HG03439 (cell line): ENCODE data around the gene USP35.
"Not testable (repeated sequence)": the region's sequence is repeated elsewhere in the genome, so short reads cannot be mapped to it uniquely, and the experiment has no call there.

ENCODE experiments used
- ATAC-seq: cut with Tn5 transposase; IDR thresholded peaks from one replicate; pipeline ENCODE4 v1.9.1; 2021; ENCODE audit warnings: mild to moderate bottlenecking, moderate library complexity; ENCODE audit not compliant: unreplicated experiment

The USP35 gene

DNA sequence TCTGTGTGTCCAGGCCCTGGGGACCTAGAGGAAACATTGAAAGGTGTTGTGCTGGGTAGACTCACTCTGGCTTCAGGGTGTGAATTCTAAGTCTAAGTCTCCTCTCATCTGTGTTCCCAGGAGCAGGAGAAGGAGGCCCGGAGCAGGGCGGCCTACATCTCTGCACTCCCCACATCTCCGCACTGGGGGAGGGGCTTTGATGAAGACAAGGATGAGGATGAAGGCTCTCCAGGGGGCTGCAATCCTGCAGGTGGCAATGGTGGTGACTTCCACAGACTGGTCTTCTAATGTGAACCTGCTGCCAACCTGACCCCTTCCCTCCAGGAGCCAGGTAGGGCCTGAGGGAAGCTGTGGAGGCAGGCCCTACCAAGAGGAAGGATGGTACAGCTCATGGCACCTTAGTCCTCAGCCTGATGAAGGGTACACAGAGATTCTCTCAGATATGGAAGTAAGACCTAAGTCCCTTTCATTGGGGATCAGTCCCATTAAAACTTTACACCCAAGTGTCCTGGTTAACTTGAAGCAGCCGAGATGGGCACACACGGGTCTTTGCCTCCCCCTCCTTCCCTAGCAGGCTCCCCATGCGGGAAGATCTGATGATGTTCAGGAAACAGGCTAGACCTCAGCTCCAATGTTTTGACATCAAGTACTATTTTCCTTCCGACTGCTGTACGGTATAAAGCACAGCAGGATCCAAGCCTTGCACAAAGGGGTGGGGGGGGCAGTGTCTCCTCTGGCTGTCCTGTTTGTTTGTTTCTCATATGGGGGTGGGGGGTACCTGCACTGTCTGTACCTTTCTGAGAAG lies 25.0 kb downstream of the USP35 start:
- ATAC-seq: no peak

GRCh38 chr11:78214331-78215194 lies 25.8 kb downstream of the USP35 start:
- no peak for ATAC-seq

DNA sequence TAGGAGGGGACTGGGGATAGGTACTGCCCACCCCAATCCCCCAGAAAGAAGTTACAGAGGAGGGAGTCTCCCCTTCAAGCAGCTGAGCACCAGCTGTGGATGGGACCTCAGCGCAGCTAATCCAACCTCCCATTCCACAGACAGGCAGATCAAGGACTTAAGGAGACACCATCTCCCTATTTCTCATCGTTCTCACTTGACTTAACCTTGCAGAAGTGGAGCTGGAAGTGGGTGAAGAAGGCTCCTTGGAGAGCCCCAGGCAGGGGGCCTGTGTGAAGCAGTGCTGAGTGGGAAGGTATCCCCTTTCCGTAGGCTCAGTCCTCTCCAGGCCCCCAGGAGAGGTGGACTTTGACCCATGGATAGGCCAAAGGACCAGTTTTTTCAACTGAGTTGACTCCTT lies 27.3 kb downstream of the USP35 start:
- no peak for ATAC-seq

DNA sequence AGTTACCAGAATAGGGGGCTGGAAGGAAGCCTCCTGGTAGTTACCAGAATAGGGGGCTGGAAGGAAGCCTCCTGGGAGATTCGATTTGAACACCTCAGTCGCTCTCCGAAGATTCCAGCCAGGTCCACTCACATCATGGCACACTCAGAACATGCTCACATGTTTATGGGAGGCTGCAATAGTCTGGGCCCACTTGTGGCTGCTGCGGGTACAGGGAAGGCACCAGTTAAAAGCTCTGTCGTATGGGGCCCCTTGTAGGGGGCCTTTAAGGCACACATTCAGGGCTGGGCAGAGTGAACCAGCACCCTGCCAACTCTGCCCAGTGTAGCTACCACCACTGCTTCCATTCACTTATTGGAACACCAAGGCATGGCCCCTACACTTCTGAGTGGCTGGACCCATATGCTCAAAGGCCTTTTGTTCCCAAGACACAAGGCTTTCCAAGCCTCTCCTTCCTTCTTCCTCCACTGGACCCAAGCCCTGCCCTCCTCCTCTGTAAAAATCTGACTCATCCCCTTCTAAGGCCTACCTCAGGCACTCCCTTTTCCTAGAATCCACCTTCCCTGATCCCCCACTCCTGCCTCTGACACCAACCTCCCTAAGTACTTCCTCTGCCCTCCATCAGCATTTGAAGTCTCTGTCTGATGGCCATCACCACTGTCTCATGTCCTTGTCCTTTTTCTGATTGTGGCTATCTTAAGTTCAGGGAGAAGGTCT lies 28.0 kb downstream of the USP35 start:
- no peak for ATAC-seq

- no peak for ATAC-seq
Observed at GRCh38 chr11:78217650-78218541, 29.2 kb downstream of the USP35 start.

- ATAC-seq: no peak
Observed at GRCh38 chr11:78218707-78219492, 30.2 kb downstream of the USP35 start.

- no peak for ATAC-seq
Observed at GRCh38 chr11:78219493-78220217, 30.9 kb downstream of the USP35 start.

DNA sequence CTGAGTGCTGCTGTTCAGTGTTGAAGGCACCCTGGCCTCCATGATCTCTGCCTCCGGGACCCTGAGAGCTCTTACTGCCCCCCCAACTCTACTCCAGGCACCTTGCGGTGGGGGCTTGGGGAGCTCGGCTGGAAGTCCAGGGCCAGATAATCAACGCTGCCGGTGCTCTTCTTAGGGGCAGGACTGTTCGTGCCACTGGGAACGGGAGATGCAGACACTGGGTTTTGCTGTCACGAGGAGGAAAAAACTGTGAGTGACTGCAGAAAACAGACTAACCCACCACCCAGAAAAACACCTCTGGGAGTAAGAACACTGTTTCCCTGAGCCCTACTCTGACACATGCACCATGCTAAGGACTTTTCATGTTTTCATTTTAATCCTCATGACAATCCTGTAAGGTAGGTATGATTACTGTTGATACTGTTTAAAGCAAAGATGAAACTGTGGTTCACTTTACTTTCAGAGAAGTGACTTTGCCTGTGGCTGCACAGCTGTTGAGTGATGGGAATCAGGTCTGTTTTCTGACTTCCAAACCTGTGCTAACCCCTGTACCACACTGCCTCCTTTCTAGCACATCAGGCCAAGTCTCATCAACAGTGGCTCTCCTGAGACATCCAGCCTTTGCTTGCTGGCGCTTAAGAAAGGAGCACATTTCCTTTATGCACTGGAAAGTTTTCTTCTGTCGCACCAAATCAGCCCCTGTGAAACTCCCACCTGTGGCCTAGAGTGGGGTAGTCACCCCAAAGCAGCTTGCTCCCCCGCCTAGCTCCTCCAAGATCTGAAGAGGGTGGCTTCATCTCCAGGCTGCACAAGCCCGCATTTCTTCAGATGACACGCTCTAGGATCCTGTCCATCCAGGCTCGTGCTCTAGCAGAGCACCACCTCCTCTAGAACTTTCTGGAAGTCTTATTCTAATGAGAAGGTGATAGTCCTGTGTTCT lies 31.8 kb downstream of the USP35 start:
- no peak for ATAC-seq

DNA sequence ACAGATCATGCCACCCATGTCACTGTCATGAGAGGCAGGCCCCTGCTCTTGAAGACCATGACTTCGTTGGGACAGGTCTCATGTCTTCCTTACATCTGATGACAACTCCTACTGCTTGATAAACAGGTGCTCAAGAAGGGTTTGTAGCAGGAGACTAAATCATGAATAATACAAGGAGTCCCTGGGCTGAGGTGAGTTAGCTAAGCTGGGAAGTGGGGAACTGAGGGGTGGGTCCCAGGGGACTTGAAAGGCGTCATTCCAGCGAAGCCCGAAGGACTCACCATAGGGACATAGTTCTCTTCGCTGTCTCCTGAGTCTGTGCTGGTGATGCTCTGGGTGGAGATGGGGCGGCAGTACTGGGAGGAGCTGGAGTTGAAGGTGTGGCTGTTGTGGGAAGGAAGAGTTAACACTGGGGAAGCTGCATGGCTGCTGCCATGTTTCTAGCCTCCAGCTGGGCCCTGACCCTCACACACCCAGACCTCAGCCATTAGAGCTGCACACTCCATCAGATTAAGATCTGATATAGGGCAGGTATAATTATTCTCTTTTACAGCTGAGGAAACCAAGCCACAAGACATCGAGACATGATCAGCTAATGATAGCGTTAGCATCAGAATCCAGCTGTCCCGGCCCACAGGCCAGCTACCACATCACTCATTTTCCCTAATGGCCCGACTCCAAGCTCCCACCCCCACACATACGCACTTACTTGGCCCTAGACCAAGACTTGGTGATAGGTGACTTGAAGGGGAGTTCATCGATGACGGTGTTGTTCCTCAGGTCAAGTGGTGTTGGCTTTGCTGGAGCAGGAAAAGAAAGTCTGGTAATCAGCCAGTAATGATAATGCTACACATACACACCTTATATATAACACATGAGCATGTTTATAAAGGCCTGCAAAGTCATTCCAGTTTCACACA lies 32.9 kb downstream of the USP35 start:
- no peak for ATAC-seq

DNA sequence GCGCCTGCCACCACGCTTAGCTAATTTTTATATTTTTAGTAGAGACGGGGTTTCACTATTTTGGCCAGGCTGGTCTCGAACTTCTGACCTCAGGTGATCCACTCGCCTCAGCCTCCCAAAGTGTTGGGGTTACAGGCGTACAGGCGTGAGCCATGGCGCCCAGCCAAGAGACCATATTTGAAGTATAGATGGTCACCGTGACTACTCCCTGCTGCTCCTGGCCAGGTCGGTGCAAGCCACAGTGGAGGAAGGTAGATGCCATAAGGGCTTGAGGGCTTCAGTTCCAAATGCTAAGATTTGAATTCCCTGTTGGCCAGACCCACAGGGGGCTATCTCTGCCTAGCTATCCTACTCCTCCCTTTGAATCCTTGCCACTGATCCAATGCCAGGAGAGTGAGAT lies 34.0 kb downstream of the USP35 start:
- ATAC-seq: not testable (repeated sequence)

- peak; percentile 52 for ATAC-seq
Observed at GRCh38 chr11:78223320-78223954, 34.7 kb downstream of the USP35 start.

DNA sequence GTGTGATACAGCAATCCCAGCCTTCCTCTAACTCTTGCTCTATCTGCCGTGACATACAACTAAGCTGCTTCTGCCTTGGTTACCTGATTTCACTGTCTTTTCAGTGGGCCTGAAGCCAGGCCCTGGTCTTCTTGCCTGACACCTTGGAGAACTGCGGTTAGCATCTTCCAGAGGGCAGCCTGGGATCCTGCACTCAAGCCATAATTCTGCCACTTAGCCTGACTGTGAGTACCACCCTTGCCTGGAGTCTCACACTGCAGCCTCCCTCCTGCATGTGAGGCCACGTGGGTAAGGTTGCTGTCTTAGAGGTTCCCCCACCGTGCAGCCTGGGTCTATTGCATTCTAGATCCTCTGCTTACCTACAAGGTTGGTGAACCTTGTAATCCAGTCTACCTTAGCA lies 35.8 kb downstream of the USP35 start:
- ATAC-seq: no peak

GRCh38 chr11:78224906-78225420 lies 36.2 kb downstream of the USP35 start:
- no peak for ATAC-seq

DNA sequence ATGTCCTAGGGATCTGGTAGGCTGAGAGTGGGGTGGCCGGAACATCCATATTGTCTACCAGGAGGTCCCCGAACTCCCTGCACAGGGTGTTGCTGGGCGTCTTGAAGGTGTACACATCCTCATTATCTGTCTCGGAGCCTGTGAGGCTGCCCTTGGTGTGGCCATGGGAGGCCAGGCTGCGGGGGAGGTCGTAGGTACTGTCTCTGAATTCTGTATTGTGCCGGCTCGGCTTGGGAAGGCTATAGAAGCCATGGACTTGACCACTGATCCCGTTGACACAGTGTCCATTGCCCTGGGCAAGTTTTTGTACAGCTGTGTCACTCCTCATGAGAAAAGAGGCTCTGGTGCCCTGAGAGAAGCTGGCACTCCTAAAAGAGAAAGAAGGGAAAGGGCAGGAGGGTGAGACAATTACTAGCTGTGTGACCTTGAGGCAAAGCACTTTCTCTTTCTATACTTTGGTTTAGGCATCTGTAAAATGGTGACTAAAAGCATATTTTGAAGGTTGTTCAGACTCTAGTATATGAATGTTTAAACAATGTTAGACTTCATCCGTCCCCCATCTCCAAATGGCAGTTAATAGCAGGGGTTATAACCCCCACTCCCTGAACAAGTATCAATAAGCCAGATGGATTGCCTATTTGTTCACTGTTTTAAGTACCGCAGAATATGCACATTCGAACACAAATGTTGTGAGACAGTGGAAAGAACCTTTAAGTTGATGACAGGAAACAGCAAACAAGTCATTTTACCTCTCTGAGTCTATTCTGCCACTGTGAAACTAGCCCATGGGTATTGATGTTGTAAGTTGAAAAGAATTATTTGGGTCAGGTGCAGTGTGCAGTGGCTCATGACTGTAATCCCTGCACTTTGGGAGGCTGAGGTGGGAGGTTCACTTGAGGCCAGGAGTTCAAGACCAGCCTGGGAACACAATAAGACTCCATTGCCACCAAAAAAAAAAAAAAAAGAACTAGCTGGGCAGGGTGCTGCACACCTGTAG lies 38.3 kb downstream of the USP35 start:
- ATAC-seq: no peak

- no peak for ATAC-seq
Observed at GRCh38 chr11:78227921-78228320, 39.2 kb downstream of the USP35 start.
